GM15510 (cell line): ENCODE results near the gene LAD1.

Source experiments
- POLR2A ChIP-seq: IDR thresholded peaks from 3 replicates; pipeline ENCODE4 v1.6.1; 2011; ENCODE audit warnings: borderline replicate concordance; ENCODE audit not compliant: insufficient read length; ENCODE audit errors: extremely low read depth

LAD1 gene

GRCh38 chr1:201423655-201424054 is 24.5 kb upstream of the LAD1 start:
- TF ChIP-seq POLR2A: no peak

DNA sequence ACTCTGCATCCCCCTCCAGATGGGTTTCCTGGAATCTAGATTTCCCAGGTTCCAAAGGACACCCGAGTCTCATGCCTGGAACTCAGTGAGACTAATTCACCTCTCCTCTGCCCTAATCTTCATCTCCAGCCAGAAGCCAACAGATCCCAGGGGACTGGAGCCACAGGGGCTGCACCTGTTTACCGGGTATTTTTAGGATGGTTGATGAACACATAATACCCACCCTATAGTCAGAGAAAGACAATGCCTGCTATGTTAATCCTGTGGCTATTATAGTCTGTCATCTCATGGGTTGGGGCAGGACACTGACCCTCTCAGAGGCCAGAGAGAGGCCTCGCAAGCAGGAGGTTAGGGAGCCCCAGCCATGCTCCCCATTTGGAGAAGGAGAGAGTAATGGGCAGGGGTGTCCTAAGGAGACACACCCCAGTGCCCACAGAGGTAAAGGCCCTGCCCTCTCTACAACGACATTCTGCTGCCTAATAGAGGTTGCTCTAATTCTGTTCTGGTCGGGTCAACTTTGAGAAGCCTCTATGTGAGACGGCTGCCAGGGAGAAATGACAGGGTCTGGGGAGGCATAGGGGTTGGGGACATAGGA is 23.4 kb upstream of the LAD1 start:
- no peak for TF ChIP-seq POLR2A

- TF ChIP-seq POLR2A: no peak
Observed at GRCh38 chr1:201422026-201422425, 22.9 kb upstream of the LAD1 start.

- no peak for TF ChIP-seq POLR2A
Observed at GRCh38 chr1:201421041-201421440, 21.9 kb upstream of the LAD1 start.

- TF ChIP-seq POLR2A: no peak
Observed at GRCh38 chr1:201420608-201421002, 21.5 kb upstream of the LAD1 start.

- TF ChIP-seq POLR2A: no peak
Observed at GRCh38 chr1:201419746-201420607, 20.9 kb upstream of the LAD1 start.

- TF ChIP-seq POLR2A: no peak
Observed at GRCh38 chr1:201419256-201419655, 20.1 kb upstream of the LAD1 start.

DNA sequence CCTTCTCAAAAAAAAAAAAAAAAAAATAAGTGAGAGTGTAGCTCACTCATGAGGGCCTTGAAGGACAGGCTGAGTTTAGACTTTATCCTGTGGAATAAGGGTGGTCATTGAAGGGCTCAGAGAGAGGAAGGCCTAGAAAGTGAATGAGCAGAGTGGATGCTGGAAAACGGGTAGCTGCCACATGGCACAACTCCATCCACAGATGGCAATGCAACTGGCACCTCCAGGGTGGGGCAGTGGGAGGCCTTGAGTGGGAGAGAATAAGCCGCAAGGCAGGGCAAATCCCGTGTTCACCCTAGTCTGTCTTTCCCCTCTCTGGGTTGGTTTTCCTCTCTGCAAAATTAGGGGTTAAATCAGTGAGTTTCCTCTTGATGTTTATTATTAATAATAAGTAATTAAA is 19.3 kb upstream of the LAD1 start:
- TF ChIP-seq POLR2A: no peak

- TF ChIP-seq POLR2A: no peak
Observed at GRCh38 chr1:201414051-201414738, 15.1 kb upstream of the LAD1 start.

GRCh38 chr1:201411292-201411691 is 12.2 kb upstream of the LAD1 start:
- no peak for TF ChIP-seq POLR2A

DNA sequence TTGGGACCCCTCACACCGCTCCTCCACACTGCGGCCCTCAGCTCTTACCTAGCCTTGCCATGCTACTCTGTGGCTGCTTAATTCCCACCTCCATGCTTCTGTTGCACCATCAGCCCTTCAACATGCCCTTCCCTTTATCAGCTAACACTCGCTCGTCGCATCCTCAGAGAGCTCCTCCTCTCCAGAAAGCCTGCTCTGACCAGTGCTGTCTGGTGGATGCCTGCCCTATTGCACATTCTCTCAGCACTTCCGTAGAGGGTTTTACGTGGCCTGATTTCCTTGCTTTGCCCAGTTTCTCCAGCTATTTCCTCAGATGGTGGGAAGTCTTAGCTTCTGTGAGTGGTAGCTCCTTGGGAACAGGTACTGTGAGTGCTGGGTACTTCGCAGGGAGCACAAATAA is 10.3 kb upstream of the LAD1 start:
- no peak for TF ChIP-seq POLR2A

- no peak for TF ChIP-seq POLR2A
Observed at GRCh38 chr1:201408834-201409200, 9.7 kb upstream of the LAD1 start.

- TF ChIP-seq POLR2A: no peak
Observed at GRCh38 chr1:201408176-201408833, 9.2 kb upstream of the LAD1 start.

DNA sequence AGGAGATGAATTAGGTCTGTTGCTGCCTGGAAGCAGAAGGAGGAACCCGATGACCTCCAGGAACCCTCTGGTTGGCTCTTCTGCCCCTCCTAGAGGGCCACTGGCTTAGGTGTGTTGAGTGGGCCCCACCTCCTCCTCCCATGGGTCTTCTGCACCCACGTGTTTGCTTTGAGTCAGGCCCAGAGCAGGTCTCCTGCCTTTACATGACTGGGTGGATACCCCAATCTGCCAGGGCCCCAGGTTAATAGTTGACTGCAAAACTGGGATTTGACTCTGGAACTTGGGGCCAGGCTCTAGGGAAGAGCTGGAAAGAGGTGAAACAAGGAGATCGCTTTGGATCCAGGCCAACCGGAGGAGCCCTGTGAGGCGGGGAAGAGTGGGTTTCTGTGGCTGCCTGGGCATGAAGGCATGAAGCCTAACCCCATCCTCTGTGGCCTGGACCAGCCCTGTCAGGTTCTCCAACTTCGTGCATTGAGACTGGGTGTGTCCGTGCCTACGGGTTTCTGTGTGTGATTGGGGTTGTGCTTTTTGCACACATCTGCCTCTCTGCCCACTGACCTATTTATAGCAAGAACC is 7.8 kb upstream of the LAD1 start:
- TF ChIP-seq POLR2A: no peak

GRCh38 chr1:201405484-201405831 is 6.3 kb upstream of the LAD1 start:
- no peak for TF ChIP-seq POLR2A

GRCh38 chr1:201404722-201405483 is 5.8 kb upstream of the LAD1 start:
- TF ChIP-seq POLR2A: no peak
